ENCODE results near the gene BCKDHB. TPM values are rescaled to one million over a fixed set of nuclear protein-coding genes. Genes with fewer than 3 reads are reported as not detected.
"Not testable (repeated sequence)": the region's sequence is repeated elsewhere in the genome, so short reads cannot be mapped to it uniquely, and the experiment has no call there.

BCKDHB gene
- total RNA-seq, 6 donors from 2014 or later = 12.8 to 26.2 (median 14.5) TPM

- ATAC-seq (ENCODE audit: low FRiP score in 2 of 2) = no peak
- H3K4me3 ChIP-seq = no peak overlapping the region
- no peak overlapping the region for H3K27ac ChIP-seq
- H3K4me1 ChIP-seq = no peaks in the 10 kb centered on the region
- H3K27me3 ChIP-seq = no peaks in the 10 kb centered on the region
- no peak for TF ChIP-seq POLR2AphosphoS5 (IDR thresholded peaks at IDR 0.05)
- no peak for TF ChIP-seq POLR2A (IDR thresholded peaks at IDR 0.05)
- no peak for TF ChIP-seq CTCF (IDR thresholded peaks at IDR 0.05)
- no peak for TF ChIP-seq EP300 (IDR thresholded peaks at IDR 0.05)
- no peaks in the 10 kb centered on the region for H3K9me3 ChIP-seq
- H3K36me3 ChIP-seq = no peaks in the 10 kb centered on the region
- 72 to 84% methylated on average over 4 of the region's 4 CpGs for WGBS, 2 donors
- no peak for DNase-seq
These were observed 98.9 kb downstream of the BCKDHB start for GRCh38 chr6:80205404-80205803.

- no peak overlapping the region for H3K4me3 ChIP-seq
- no peaks in the 10 kb centered on the region for H3K9me3 ChIP-seq
- ATAC-seq (ENCODE audit: low FRiP score in 2 of 2) (no peak), DNase-seq (no peak)
- no peaks in the 10 kb centered on the region for H3K27me3 ChIP-seq
- no peaks in the 10 kb centered on the region for H3K4me1 ChIP-seq
- no peak for TF ChIP-seq POLR2AphosphoS5 (IDR thresholded peaks at IDR 0.05)
- TF ChIP-seq POLR2A (IDR thresholded peaks at IDR 0.05) = no peak
- TF ChIP-seq EP300 (IDR thresholded peaks at IDR 0.05) = no peak
- no peak for TF ChIP-seq CTCF (IDR thresholded peaks at IDR 0.05)
- no peaks in the 10 kb centered on the region for H3K36me3 ChIP-seq
- H3K27ac ChIP-seq = no peak overlapping the region
These were observed 100.3 kb downstream of the BCKDHB start for GRCh38 chr6:80206758-80207157.

GRCh38 chr6:80209430-80209829 lies 103.0 kb downstream of the BCKDHB start:
- DNase-seq = no peak
- Histone ChIP-seq H3K4me3 (no peak overlapping the region), H3K9me3 (no peaks in the 10 kb centered on the region), H3K36me3 (no peaks in the 10 kb centered on the region), H3K27ac (no peak overlapping the region), H3K27me3 (no peaks in the 10 kb centered on the region), H3K4me1 (no peaks in the 10 kb centered on the region)
- no peak for ATAC-seq (ENCODE audit: low FRiP score in 2 of 2)
- 59 to 84% methylated on average over 1 of the region's 1 CpG for WGBS, 2 donors
- no peak for TF ChIP-seq CTCF (IDR thresholded peaks at IDR 0.05)
- no peak for TF ChIP-seq POLR2AphosphoS5 (IDR thresholded peaks at IDR 0.05)
- TF ChIP-seq EP300 (IDR thresholded peaks at IDR 0.05) = no peak
- TF ChIP-seq POLR2A (IDR thresholded peaks at IDR 0.05) = no peak

- TF ChIP-seq CTCF (IDR thresholded peaks at IDR 0.05) (no peak), POLR2AphosphoS5 (IDR thresholded peaks at IDR 0.05) (no peak), POLR2A (IDR thresholded peaks at IDR 0.05) (no peak), EP300 (IDR thresholded peaks at IDR 0.05) (no peak)
- ATAC-seq (ENCODE audit: low FRiP score in 2 of 2) (peak in 1 of 2 donors; percentile 50), DNase-seq (no peak)
- Histone ChIP-seq H3K9me3 (no peaks in the 10 kb centered on the region), H3K27me3 (no peaks in the 10 kb centered on the region), H3K4me1 (no peaks in the 10 kb centered on the region), H3K36me3 (no peaks in the 10 kb centered on the region), H3K4me3 (no peak overlapping the region), H3K27ac (no peak overlapping the region)
- WGBS, 2 donors = 59 to 70% methylated on average over 3 of the region's 3 CpGs
These were observed 104.1 kb downstream of the BCKDHB start for GRCh38 chr6:80210618-80211017.

GRCh38 chr6:80211286-80211685 lies 104.8 kb downstream of the BCKDHB start:
- Histone ChIP-seq H3K9me3 (no peaks in the 10 kb centered on the region), H3K27me3 (no peaks in the 10 kb centered on the region), H3K4me1 (no peaks in the 10 kb centered on the region), H3K4me3 (no peak overlapping the region), H3K27ac (no peak overlapping the region), H3K36me3 (no peaks in the 10 kb centered on the region)
- 93% methylated on average over 3 of the region's 3 CpGs for WGBS, 2 donors
- TF ChIP-seq EP300 (IDR thresholded peaks at IDR 0.05) (no peak), CTCF (IDR thresholded peaks at IDR 0.05) (no peak), POLR2A (IDR thresholded peaks at IDR 0.05) (no peak), POLR2AphosphoS5 (IDR thresholded peaks at IDR 0.05) (no peak)
- ATAC-seq (ENCODE audit: low FRiP score in 2 of 2) = no peak
- no peak for DNase-seq

GRCh38 chr6:80211890-80212289 lies 105.4 kb downstream of the BCKDHB start:
- not testable (repeated sequence) for H3K9me3 ChIP-seq; H3K4me3 ChIP-seq; H3K27me3 ChIP-seq; H3K36me3 ChIP-seq; ATAC-seq (ENCODE audit: low FRiP score in 2 of 2); DNase-seq; H3K4me1 ChIP-seq; H3K27ac ChIP-seq
- 62 to 64% methylated on average over 4 of the region's 4 CpGs for WGBS, 2 donors

Data from upper lobe of left lung (tissue), 6 donors.